Kidney (tissue), 14 donors: ENCODE data around the gene CCS. TPM values are rescaled to one million over a fixed set of nuclear protein-coding genes. Genes with fewer than 3 reads are reported as not detected.

Experiments used
- DNase-seq, 5 donors: peaks; one replicate each; pipeline ENCODE4 v3.0.0-alpha.2; 2013 to 2020
- FAIRE-seq: peaks from 2 replicates; lab custom pipeline; 2012; peaks lifted over from hg19 to GRCh38; lab: Jason Lieb, UNC
- H3K27ac ChIP-seq, 2 donors: one replicate each; pipeline ENCODE4 v1.7.0; 2013; ENCODE audit warnings: low read depth in 2 of 2, low read length in 2 of 2, inconsistent platforms in 1 of 2
- H3K27me3 ChIP-seq: one replicate; pipeline ENCODE4 v1.7.1; 2013; ENCODE audit warnings: low read length, inconsistent platforms; ENCODE audit not compliant: control insufficient read depth, insufficient read depth
- H3K36me3 ChIP-seq, 3 donors: one replicate each; pipeline versions ENCODE4 v1.7.0 to v1.7.1; 2013; ENCODE audit warnings: low read length in 3 of 3, control low read depth in 1 of 3, inconsistent platforms in 1 of 3; ENCODE audit not compliant: insufficient read depth in 3 of 3, control insufficient read depth in 2 of 3
- H3K4me1 ChIP-seq, 3 donors: one replicate each; pipeline versions ENCODE4 v1.7.0 to v1.7.1; 2013; ENCODE audit warnings: low read length in 3 of 3, inconsistent platforms in 1 of 3, low read depth in 1 of 3; ENCODE audit not compliant: control insufficient read depth in 2 of 3, insufficient read depth in 2 of 3
- H3K4me3 ChIP-seq, 3 donors: one replicate each; pipeline versions ENCODE4 v1.7.0 to v1.8.1; 2013; ENCODE audit warnings: low read length in 3 of 3, control low read depth in 1 of 3, inconsistent platforms in 1 of 3
- H3K9ac ChIP-seq, 3 donors: one replicate each; pipeline versions ENCODE4 v1.7.0 to v1.7.1; 2013; ENCODE audit warnings: low read length in 3 of 3, control low read depth in 1 of 3, inconsistent platforms in 1 of 3
- H3K9me3 ChIP-seq, 3 donors: one replicate each; pipeline versions ENCODE4 v1.7.0 to v1.7.1; 2013; ENCODE audit warnings: low read length in 3 of 3, control low read depth in 1 of 3, inconsistent platforms in 1 of 3; ENCODE audit not compliant: control insufficient read depth in 2 of 3, insufficient read depth in 1 of 3
- CTCF ChIP-seq: IDR thresholded peaks from 3 replicates; pipeline ENCODE4 v1.5.1; 2012; ENCODE audit warnings: mild to moderate bottlenecking, moderate library complexity, borderline replicate concordance; ENCODE audit not compliant: insufficient read depth; ENCODE audit errors: extremely low read depth
- intact Hi-C: fragments of 100-400 bp; cut with DNase I; formaldehyde crosslinking; loops from one replicate; pipeline ENCODE4 v1.11.1; 2022
- polyA plus RNA-seq: library from polyadenylated mRNA; stranded (reverse); fragments of 350-450 nt; fragmentation: Illumina TruSeq; extraction: RNeasy Lipid Tissue Mini Kit (QIAGEN cat#74804); gene quantifications from one replicate; pipeline ENCODE4 v1.2.3, GENCODE V29; 2014; ENCODE audit warnings: low read depth, low replicate concordance; ENCODE audit not compliant: insufficient read depth
- total RNA-seq: library from RNA; stranded (reverse); fragmentation: NEBNext Ultra II Directional; extraction: Animal tissue kit (Norgen Biotek cat#: 25700); gene quantifications from one replicate; pipeline ENCODE4 v1.2.1, GENCODE V29; 2021
- donor health status: control.
- donor health status: control.
- donor health status: control.
- donor health status: control.
- donor health status: control.
- donor health status: DM: yes; HTN: yes; CAD: no.
- donor health status: Normal renal cell carcinoma (clear cell type).

Gene CCS
- total and polyA plus RNA-seq, 2 donors from 2014 or later: 40.7 to 78.7 TPM

DNA sequence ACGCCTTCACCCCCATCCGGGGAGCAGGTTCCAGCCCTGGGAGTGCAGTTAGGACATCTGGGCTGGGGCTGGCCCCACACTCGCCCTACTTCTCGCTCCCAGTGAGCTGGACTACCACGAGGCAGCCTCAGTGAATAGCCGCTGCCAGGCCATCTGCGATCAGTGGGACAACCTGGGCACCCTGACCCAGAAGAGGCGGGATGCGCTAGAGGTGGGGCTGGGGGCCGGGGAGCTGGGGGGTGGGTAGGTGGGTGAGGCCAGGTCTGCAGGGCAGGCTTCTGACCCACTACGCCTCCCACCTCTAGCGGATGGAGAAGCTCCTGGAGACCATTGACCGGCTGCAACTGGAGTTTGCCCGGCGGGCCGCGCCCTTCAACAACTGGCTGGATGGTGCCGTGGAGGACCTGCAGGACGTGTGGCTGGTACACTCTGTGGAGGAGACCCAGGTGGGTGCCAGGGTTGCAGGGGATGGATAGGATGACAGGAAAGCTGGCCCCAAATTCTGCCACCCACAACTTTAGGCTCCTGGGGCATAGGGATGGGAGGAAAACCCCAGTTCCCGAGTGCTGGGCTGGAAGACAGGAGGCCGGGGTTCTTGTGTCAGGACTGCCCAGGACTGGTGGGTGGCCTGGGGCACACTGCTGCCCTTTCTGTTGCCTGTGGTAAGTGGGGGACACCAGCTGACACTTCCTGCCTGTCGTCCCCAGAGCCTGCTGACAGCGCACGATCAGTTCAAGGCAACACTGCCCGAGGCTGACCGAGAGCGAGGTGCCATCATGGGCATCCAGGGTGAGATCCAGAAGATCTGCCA, 32.9 kb upstream of the CCS start:
- peaks cover 0 to 4% (median 0%) of the 10 kb centered on the region in 3 donors for H3K4me1 ChIP-seq
- no peak overlapping the region for H3K27ac ChIP-seq
- DNase-seq (no peak), FAIRE-seq (no peak)
- intact Hi-C loops: no loop called here
- H3K4me3 ChIP-seq: no peak overlapping the region
- TF ChIP-seq CTCF: no peak
- H3K9me3 ChIP-seq: no peaks in the 10 kb centered on the region
- H3K27me3 ChIP-seq: peaks cover 4% of the 10 kb centered on the region
- H3K9ac ChIP-seq: no peak overlapping the region
- H3K36me3 ChIP-seq: peaks cover 0 to 2% (median 0%) of the 10 kb centered on the region in 3 donors

GRCh38 chr11:66561178-66561974, 31.6 kb upstream of the CCS start:
- no peaks in the 10 kb centered on the region for H3K9me3 ChIP-seq
- intact Hi-C loops: no loop called here
- peaks cover 4% of the 10 kb centered on the region for H3K27me3 ChIP-seq
- H3K4me1 ChIP-seq: peaks cover 0 to 4% (median 0%) of the 10 kb centered on the region in 3 donors
- H3K27ac ChIP-seq: no peak overlapping the region
- no peak for DNase-seq
- FAIRE-seq: no peak
- no peak for TF ChIP-seq CTCF
- no peak overlapping the region for H3K9ac ChIP-seq
- H3K4me3 ChIP-seq: no peak overlapping the region
- peaks cover 0 to 2% (median 0%) of the 10 kb centered on the region in 3 donors for H3K36me3 ChIP-seq

DNA sequence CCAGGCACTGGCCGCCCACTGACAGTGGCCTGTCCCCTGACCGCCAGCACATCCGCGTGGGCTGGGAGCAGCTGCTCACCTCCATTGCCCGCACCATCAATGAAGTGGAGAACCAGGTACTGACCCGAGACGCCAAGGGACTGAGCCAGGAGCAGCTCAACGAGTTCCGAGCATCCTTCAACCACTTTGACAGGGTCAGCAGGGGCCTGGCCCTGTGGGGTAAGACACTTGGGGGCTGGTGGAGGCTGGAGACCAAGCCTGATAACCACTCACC, 31.1 kb upstream of the CCS start:
- no peaks in the 10 kb centered on the region for H3K9me3 ChIP-seq
- peaks cover 0 to 4% (median 0%) of the 10 kb centered on the region in 3 donors for H3K4me1 ChIP-seq
- H3K36me3 ChIP-seq: peaks cover 0 to 2% (median 0%) of the 10 kb centered on the region in 3 donors
- no peak overlapping the region for H3K4me3 ChIP-seq
- intact Hi-C loops: no loop called here
- no peak for DNase-seq
- TF ChIP-seq CTCF: no peak
- no peak overlapping the region for H3K9ac ChIP-seq
- peaks cover 4% of the 10 kb centered on the region for H3K27me3 ChIP-seq
- no peak overlapping the region for H3K27ac ChIP-seq
- no peak for FAIRE-seq
